DLD1 (cell line): ENCODE measurements around the gene GRID1.

Source experiments
- in situ Hi-C: cut with HindIII; loops from 2 replicates; pipeline ENCODE4 v1.10.0; 2017; ENCODE audit warnings: low sequenced_read_pairs

GRID1 gene

DNA sequence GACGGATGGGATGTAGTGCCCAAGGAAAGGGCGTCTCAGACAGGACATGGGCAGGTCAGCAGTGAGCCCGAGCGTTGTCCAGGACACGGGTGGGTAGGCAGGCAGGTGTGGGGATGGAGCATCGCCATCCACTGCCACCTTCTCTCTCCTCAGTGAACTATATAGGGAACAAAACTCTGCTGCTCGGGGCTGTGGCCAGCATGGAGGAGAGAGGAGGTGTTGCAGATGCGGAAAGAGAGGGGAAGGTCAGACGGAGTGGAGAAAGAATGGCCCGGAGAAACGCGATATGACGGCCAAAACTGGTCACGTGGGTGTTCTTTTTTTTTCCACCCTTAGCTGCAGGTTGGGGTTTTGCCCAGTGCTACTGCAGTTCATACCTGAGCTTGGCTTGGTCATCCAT is 71.2 kb downstream of the GRID1 start:
- in situ Hi-C loops, result no loop called here

- in situ Hi-C loops, result no loop called here
Observed at GRCh38 chr10:86294346-86295265, 72.0 kb downstream of the GRID1 start.

DNA sequence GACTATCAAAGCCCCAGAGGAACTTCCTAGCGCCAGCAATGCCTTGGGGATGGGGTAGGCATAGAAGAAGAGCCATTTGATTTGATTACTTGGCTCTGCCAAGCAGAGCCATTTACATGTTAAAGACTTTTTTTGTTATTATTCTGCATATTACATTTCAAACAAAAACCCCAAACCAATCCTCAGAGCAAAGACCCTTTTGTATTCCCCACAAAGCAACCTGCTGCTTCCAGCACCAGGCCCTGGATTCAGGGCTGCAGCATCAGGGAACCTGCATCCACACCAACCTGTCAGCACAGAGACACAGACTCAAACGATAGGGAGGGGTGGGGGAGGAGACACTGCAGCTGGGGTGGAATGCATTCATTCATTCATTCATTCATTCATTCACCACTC is 73.2 kb downstream of the GRID1 start:
- in situ Hi-C loops, result no loop called here

GRCh38 chr10:86292462-86293395 is 73.9 kb downstream of the GRID1 start:
- in situ Hi-C loops, result no loop called here

DNA sequence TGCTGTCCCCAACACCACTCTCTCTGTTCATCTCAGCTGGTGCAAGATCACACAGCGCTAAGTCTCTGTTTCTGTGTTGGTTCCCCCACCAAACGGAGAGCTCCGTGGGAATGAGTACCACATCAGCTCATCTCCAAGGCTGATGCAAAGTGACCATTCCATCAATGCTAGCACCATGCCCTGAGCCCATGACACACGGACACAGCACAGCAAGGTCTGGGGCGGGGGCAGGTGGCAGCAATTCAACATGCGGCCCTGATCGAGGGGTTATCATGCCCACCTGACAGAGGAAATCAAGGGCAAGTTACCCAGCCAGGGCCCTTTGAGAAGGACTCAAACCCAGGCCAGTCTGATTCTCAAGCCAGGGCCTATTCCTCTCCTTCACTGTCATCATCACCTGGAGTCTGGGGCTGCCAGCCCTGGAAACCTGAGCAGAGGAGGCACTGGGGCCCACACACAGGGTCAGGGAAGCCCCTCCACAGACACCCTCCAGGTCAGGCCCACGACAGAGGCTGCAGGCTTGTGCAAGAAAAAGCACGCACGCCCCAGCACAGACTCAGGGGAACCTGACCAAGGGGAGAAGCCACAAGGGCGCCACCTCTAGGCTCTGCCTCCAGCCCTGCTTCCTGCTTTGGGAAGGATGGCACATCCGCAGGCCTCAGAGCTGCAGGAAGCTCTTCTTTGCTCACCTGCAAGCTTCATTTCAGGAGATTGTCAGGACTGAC is 74.8 kb downstream of the GRID1 start:
- in situ Hi-C loops, result no loop called here

DNA sequence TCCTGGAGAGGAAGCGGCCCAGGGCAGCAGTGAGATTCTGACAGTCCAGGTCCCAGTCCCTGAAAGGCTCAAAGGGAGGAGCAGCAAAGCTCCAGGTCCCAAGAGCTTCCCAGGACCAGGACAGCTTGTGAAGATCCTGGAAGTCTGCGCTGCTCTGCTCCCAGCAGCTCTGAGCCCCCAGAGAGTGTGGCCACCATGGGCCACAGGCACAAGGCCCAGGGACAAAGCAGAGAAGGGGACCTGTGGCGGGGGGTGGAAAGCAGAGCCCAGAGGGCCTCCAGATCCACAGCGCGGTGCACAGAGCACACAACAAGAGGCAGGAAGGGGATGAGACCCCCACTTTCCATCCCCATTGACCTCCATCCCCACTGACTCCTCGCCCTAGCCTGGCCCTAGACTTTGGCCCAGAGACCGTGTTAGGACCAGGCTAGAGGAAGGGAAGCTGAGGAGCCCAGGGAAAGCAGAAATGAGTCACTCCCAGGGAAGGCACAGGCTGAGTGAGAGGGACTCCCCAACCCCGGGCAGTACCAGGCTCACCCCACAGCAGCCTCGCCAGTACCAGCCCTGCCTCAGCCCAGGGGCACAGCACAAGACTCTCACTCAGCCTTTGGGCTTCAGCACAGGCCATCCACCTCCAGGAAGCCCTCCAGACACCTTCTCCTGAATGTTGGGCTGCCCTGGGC is 75.5 kb downstream of the GRID1 start:
- in situ Hi-C loops, result no loop called here

GRCh38 chr10:86289577-86289868 is 77.1 kb downstream of the GRID1 start:
- in situ Hi-C loops, result no loop called here

DNA sequence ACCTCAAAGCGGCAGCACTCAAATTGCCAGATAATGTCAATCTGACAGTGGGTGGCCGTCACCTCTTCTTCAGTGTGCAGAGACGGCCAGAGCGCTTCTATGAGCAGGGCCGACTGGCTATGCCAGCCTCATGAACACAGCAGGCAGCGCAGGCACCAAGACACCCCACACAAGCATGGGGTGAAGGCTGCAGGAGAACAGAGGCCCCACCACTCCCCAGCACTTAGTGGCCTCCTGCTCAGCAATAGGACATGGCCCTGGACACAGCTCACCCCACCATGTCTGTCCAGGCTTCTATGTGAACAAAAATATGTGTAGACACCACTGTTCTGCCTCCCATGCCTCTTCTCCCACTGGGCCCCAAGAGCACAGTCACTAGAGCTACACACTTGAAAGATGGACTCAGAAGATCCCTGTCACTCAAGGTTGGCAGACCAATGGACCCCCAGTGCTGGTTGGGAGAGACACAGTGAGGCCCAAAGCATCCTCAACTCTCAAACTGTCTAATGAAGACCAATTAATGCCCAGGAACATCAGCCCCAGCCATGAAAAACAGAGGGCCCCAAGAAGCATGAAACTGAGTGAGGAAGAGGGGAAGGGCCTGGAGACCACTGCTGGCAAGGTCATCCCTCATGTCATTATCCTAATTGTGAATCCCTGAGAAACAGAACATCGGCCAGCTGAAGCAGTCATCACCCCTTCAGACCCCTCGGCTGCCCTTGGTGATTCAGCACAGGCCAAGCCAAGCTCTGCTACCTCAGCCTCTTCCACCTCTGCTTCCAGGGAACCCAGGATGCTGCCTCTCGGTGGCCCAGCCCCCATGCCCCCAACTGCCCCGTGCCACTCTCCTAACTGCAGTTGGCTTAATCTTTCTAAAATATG is 77.7 kb downstream of the GRID1 start:
- in situ Hi-C loops, result no loop called here

- in situ Hi-C loops, result no loop called here
Observed at GRCh38 chr10:86287966-86288579, 78.5 kb downstream of the GRID1 start.

DNA sequence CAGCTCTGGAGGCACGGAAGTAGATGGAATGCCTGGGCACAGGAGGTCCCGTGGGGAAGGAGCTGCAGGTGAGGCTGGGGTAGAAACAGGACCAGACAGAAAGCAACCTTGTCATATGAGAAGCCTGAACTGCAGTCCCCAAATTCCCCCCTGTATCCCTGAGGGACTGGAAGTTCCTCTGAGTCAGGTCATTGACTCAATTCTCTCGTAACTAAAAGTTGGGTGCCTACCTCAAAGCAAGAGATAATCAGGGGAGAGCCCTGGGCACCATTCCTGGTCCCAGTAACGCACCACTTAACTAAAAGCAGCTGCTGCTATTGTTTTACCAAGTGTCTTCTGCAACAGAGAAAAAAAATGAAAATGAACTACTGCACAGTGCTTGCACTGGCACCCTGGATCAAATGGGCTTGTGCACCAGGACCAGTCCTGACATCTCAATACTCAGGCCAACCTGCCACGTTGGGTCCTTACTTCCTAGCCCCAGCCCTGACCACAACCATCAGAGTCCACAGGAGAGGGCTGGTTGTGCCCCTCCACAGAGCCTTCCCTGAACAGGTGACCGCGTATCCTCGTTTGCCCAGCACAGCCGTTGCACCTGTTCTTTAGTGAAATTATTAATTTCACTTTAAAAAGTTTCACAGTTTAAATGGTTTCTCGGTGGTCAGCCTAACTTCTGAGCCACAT is 79.3 kb downstream of the GRID1 start:
- in situ Hi-C loops, result no loop called here

GRCh38 chr10:86286236-86287109 is 80.1 kb downstream of the GRID1 start:
- in situ Hi-C loops, result no loop called here

- in situ Hi-C loops, result no loop called here
Observed at GRCh38 chr10:86285136-86285790, 81.3 kb downstream of the GRID1 start.

DNA sequence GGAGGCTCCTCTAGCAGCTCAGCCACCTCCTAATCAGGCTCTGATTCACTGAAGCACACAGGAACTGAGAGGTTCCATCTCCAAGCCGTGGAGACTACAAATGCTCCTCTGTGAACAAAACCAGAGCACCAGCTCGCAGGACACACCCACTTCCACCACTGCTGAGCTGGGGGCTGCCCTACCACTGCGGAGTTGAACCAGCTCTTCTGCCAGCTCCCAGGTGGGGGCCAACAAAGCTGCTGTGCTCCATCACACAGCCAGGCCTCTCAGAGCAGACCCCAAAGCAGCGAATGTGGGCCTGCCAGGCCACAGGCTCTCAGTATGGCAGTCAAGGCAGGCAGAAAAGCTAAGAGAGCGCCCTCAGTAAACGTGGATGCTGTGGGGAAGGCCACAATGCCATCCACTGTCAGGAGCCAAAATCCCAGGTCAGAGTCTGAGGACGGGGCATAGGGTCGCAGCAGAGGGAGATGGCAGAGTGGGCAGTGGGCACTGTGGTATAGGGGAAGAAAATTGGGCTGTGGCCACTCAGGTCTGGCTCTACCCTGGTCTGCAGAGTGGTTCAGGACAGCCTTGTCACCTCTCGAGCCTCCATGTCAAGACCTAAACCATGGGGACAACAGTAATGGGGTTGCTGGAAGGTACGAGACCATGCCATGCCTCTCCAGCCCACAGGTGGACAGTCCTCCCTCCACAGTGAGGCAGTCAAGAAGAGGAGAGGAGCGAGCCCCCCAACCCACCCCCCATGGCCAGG is 82.1 kb downstream of the GRID1 start:
- in situ Hi-C loops, result no loop called here

DNA sequence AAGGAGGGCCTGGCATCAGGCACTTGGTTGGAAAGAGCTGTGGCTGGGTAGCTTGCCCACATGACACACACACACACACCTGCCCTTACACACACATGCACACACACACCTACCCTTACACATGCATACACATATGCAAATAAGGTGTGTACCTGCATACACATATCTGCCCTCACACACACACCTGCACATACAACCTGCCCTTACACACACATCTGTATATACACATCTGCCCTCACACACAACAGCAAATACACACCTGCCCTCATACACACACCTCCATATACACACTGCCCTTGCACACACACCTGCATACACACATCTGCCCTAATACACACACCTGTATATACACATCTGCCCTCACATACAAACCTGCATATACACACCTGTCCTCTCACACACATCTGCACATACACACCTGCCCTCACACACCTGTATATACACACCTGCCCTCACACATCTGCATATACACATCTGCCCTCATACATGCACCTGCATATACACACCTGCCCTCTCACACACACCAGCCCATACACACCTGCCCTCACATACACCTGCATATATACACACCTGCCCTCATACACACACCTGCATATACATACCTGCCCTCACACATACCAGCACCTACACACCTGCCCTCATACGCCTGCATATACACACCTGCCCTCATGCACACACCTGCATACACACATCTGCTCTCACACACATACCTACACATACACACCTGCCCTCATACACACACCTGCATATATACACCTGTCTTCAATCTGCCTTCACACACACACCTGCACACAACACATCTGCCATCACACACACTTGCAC is 82.9 kb downstream of the GRID1 start:
- in situ Hi-C loops, result no loop called here

DNA sequence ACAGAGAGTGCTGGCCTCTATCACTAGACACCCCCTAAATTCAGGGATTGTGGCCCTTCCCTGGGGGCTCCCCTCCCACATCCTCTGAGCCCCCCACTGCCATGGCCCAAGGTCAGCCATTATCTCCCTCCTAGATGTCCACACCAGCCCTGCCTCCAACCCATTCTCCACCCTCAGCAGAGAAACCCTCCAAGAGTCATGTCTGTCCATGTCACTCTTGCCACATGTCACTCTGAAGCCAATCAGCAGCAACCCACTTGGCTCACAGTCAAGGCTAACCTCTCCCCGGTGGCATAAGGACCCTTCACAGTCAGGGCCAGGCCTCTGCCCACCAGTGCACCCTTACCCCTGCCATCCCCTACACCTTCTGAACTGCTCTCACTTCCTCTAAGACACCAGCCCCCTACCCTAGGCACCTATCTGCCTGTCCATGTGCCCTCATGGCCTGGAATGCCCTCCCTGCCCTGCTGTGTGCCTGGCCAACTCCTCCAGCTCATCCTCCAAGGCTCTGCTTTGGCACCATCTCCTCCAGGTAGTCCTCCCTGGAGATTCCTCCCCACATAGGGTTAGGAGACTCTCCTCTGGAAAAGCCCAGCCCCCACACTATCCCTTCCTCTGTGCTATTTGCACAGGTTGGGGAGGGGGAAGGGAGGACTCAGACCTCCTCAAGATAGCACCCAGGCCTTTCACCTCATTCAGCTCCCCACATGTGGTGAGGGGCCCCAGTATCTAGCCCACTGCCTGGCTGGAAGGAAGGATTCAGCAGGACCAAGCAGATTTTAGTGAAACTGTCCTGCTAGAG is 83.7 kb downstream of the GRID1 start:
- in situ Hi-C loops, result no loop called here
